Activated CD4-positive, alpha-beta memory T cell treated with anti-CD3 and anti-CD28 coated beads, Interleukin-2, amount 10 ng/mL, durations not matched to agents 7 days and 5 days (primary cell): ENCODE measurements around the gene KYNU. TPM values are rescaled to one million over a fixed set of nuclear protein-coding genes. Genes with fewer than 3 reads are reported as not detected.

ENCODE experiments used
- CTCF ChIA-PET: fragments of 350-600 bp; sonication (Branson Sonifier 250); formaldehyde crosslinking; loops from one replicate; lab custom pipeline; 2021; ENCODE audit warnings: antibody characterized with exemption, inconsistent platforms; lab: Charles Lee
- POLR2A ChIA-PET: fragments of 350-600 bp; sonication (Branson Sonifier 250); formaldehyde crosslinking; loops from one replicate; lab custom pipeline; 2021; ENCODE audit warnings: antibody characterized with exemption; lab: Charles Lee
- DNase-seq: peaks from one replicate; pipeline ENCODE4 v3.0.0-alpha.2; 2020
- H3K27ac Mint-ChIP-seq: one replicate; pipeline ENCODE4 v1.8.0; 2021; ENCODE audit warnings: mild to moderate bottlenecking, mixed read lengths
- H3K27me3 Mint-ChIP-seq: one replicate; pipeline ENCODE4 v1.8.0; 2021; ENCODE audit warnings: mixed read lengths
- H3K36me3 Mint-ChIP-seq: one replicate; pipeline ENCODE4 v1.8.0; 2021; ENCODE audit warnings: low read depth, mixed read lengths
- H3K4me1 Mint-ChIP-seq: one replicate; pipeline ENCODE4 v1.8.0; 2021; ENCODE audit warnings: mixed read lengths
- H3K4me3 Mint-ChIP-seq: one replicate; pipeline ENCODE4 v1.8.0; 2021; ENCODE audit warnings: mild to moderate bottlenecking, mixed read lengths
- H3K9me3 Mint-ChIP-seq: one replicate; pipeline ENCODE4 v1.8.0; 2021; ENCODE audit warnings: mixed read lengths
- total RNA-seq, 2 experiments: library from RNA; stranded (reverse); gene quantifications; one replicate each; pipeline ENCODE4 v1.2.3, GENCODE V29; 2021

The KYNU gene
- total RNA-seq, 2 experiments from 2014 or later: not detected

DNA sequence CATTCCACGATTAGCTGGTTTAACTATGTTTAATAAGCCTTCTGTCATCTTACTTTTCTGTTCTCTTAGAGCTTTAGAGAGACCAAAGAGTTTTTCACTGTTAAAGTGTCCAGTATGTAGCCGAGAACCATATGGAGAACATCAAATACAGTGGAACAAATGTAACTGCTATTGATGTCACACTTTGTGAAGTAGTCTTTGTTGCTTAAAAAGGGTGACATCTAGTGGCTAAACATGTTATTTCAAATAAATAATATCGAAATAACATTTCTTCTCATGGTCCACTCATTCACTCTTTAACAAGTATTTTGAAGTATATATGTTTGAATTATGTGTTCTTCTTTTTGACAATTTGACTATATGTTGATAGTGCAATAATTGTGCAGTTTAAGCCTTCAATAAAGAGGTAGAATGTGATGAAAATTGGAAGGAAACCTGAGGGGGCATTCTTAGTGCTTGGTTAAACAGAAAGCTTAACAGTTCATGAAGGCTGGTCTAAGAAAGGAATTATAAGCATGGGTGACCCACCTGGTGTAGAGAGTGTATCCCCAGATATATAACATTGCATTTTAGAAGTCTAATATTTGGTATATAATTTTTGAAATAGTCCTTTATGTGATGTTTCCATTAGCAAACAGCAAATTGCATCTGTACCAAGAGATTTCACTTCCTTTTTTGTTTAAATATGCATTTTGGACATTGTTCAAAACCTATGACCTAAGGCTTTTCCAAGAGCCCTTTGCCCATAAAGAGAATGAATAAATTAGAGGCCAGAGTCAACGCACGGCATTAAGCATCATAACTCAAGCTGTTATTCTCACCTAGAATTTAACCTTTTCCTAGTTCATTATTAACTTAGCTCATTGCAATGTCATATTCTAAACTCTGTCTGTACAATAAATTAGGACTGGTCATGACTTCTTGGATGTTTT is 112.1 kb downstream of the KYNU start:
- POLR2A ChIA-PET: no interaction called here
- Mint-ChIP-seq H3K36me3 (no peaks in the 10 kb centered on the region), H3K4me3 (no peak overlapping the region), H3K4me1 (no peaks in the 10 kb centered on the region), H3K9me3 (no peaks in the 10 kb centered on the region), H3K27ac (no peak overlapping the region), H3K27me3 (peaks cover 20% of the 10 kb centered on the region)
- DNase-seq: no peak
- CTCF ChIA-PET: interaction anchor here (0.8 to 2.9 kb wide), 8 partner anchors 10 to 944 kb away, joined by 3 to 10 read pairs (median 4); no protein-coding TSS in a partner anchor

DNA sequence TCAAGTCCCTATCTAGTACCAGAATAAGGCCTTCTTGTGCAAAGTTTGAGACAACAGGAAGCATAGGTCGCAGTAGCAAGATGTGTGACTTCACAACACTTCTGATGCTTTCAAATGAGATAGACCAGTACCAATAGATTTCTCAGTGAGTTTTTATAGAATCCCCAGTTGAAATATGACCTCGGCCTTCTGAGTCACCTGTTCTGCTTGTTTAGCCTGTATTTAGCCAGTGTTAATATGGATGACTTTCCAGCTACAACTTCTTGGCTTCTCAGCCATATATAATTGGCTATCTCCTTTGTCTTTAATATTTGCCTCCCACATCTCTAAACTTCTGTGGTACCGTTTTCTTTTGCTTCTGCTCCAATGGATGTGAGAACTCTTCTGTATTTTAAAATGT is 113.8 kb downstream of the KYNU start:
- no peak for DNase-seq
- no peak overlapping the region for H3K27ac Mint-ChIP-seq
- H3K36me3 Mint-ChIP-seq: no peaks in the 10 kb centered on the region
- H3K4me3 Mint-ChIP-seq: no peak overlapping the region
- ChIA-PET POLR2A (no interaction called here), CTCF (no interaction called here)
- peaks cover 27% of the 10 kb centered on the region for H3K27me3 Mint-ChIP-seq
- no peaks in the 10 kb centered on the region for H3K4me1 Mint-ChIP-seq
- H3K9me3 Mint-ChIP-seq: no peaks in the 10 kb centered on the region

DNA sequence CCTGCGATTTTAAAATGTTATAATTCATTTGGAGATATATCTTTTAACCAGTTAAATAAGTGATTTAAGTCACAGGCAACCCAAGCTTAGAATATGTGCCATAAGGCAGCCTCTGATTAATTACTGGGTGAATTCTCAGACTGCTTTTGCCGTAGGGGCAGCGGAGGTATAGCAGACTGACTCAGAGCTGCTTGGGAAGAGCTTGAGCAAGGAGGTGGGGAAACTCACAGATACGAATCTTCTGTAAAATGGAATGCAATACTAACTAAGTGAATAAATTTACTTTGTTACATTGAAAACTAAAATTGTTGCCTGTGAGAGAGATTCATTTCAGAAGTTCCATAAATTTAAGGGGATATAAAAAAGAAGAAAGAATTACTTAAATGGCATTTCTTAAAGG is 115.4 kb downstream of the KYNU start:
- ChIA-PET CTCF (interaction anchor here (0.8 kb wide), 1 partner anchor 16 kb away, joined by 3 read pairs; no protein-coding TSS in a partner anchor), POLR2A (no interaction called here)
- no peaks in the 10 kb centered on the region for H3K9me3 Mint-ChIP-seq
- no peaks in the 10 kb centered on the region for H3K4me1 Mint-ChIP-seq
- H3K27ac Mint-ChIP-seq: no peak overlapping the region
- peaks cover 33% of the 10 kb centered on the region for H3K27me3 Mint-ChIP-seq
- H3K36me3 Mint-ChIP-seq: no peaks in the 10 kb centered on the region
- no peak for DNase-seq
- no peak overlapping the region for H3K4me3 Mint-ChIP-seq

DNA sequence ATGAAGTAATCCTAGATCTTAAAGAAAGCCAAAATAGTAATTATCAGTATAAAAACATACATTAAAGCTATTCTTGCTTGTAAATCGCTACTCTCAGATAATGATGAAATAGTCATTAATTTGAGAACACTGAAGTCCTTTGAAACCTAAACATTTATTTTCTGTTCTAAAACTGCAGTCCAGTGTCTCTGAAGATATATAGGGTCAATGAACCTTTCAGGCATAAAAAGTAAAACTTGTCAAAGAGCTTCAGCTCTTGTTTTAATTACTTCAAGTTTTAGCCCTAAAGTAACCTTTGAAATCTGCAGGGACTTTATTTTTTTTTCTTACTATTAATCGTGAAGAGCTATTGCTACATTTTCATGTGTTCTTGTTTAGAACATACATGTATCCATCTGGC is 116.3 kb downstream of the KYNU start:
- Mint-ChIP-seq H3K4me3 (no peak overlapping the region), H3K27me3 (peaks cover 37% of the 10 kb centered on the region), H3K9me3 (no peaks in the 10 kb centered on the region), H3K4me1 (no peaks in the 10 kb centered on the region), H3K36me3 (no peaks in the 10 kb centered on the region), H3K27ac (no peak overlapping the region)
- DNase-seq: no peak
- ChIA-PET POLR2A (no interaction called here), CTCF (interaction anchor here (1.7 kb wide), 1 partner anchor 14 kb away, joined by 4 read pairs; no protein-coding TSS in a partner anchor)

DNA sequence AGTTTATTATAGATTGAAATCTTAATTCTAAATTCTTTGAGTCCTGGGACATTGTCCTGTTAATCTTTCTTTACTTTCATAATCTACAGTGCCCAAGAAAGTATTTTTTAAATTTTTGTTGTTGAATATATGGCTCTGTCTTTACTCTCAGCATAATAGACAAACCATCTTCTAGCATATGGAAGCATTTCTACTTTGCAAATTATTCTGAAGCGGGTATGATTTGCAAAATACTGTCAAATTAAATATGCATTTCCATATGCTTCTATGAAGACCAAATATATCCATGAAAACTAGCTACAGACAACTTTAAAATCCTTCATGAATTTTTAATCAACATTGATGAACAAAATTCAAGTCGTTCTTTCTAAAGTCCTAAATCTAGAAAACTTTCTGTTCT is 117.2 kb downstream of the KYNU start:
- Mint-ChIP-seq H3K4me3 (no peak overlapping the region), H3K27me3 (peaks cover 40% of the 10 kb centered on the region), H3K9me3 (no peaks in the 10 kb centered on the region), H3K27ac (no peak overlapping the region), H3K4me1 (no peaks in the 10 kb centered on the region), H3K36me3 (no peaks in the 10 kb centered on the region)
- ChIA-PET CTCF (interaction anchor here (1.7 kb wide), 1 partner anchor 15 kb away, joined by 4 read pairs; no protein-coding TSS in a partner anchor), POLR2A (no interaction called here)
- no peak for DNase-seq

DNA sequence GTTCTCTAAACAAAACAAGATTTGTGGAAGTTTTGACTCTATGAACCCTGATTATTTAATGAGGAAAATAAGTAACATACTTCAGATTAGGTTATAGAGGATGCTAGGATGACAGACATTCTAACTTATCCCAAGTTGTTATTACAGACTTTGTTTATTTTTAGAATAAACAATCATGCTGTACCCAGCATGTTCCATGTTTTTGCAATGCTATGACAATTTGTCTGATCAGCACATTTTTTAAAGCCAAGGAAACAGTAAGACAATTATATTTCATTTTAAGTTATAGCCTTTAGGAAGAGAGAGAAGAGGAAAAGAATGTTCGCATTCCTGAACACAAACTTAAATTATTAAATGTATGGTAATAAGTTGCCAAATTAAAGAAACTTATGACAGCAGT is 119.8 kb downstream of the KYNU start:
- H3K27ac Mint-ChIP-seq: no peak overlapping the region
- H3K36me3 Mint-ChIP-seq: no peaks in the 10 kb centered on the region
- CTCF ChIA-PET: no interaction called here
- H3K9me3 Mint-ChIP-seq: no peaks in the 10 kb centered on the region
- POLR2A ChIA-PET: interaction anchor here (0.6 kb wide), 1 partner anchor 39 kb away, joined by 3 read pairs; no protein-coding TSS in a partner anchor
- no peaks in the 10 kb centered on the region for H3K4me1 Mint-ChIP-seq
- no peak overlapping the region for H3K4me3 Mint-ChIP-seq
- peaks cover 40% of the 10 kb centered on the region for H3K27me3 Mint-ChIP-seq
- no peak for DNase-seq

DNA sequence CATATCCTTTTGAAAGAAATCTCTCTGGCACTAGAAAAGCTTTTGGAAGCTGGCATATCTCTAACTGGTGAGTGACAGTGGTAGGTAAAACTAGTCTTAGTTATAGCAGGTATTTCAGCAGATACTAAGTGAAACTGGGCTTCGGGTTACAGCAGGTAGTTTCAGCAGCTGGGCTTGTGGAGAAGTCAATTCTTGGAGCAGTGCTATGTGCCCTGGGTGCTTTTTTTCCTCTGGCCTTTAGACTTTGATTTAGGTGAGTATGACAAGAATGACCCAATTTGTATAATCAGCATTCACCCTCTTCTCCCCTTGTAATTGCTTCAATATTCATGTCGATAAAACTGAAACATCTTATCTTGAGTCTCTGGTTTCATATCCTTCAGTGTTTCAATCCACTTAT is 123.1 kb downstream of the KYNU start:
- H3K9me3 Mint-ChIP-seq: no peaks in the 10 kb centered on the region
- H3K27me3 Mint-ChIP-seq: peaks cover 36% of the 10 kb centered on the region
- H3K4me3 Mint-ChIP-seq: no peak overlapping the region
- no peaks in the 10 kb centered on the region for H3K36me3 Mint-ChIP-seq
- POLR2A ChIA-PET: no interaction called here
- H3K27ac Mint-ChIP-seq: no peak overlapping the region
- no peaks in the 10 kb centered on the region for H3K4me1 Mint-ChIP-seq
- CTCF ChIA-PET: no interaction called here
- no peak for DNase-seq

DNA sequence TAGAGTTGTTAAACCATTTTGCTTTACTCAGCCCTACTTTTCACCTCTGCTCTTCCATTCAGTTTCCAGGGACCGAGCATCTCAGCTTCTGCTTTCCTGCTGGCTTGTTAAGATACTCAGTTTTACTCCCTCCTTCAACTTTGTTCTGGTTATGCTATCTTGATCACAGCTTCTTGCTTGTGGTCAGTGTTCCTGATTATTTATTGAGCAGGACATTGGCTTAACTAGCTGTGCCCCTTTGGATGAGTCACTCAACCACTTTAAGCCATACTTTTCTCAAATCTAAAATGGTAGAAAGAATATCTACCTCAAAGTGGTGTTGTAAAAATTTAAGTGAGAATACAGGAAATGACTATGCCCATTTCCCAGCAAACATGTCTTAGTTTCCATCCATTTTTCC is 124.0 kb downstream of the KYNU start:
- Mint-ChIP-seq H3K9me3 (peaks cover 3% of the 10 kb centered on the region), H3K36me3 (no peaks in the 10 kb centered on the region), H3K27ac (no peak overlapping the region), H3K4me3 (no peak overlapping the region), H3K4me1 (no peaks in the 10 kb centered on the region), H3K27me3 (peaks cover 31% of the 10 kb centered on the region)
- no peak for DNase-seq
- ChIA-PET POLR2A (no interaction called here), CTCF (interaction anchor here (0.8 to 1.3 kb wide), 2 partner anchors 12 to 13 kb away, joined by 3 read pairs; no protein-coding TSS in a partner anchor)

DNA sequence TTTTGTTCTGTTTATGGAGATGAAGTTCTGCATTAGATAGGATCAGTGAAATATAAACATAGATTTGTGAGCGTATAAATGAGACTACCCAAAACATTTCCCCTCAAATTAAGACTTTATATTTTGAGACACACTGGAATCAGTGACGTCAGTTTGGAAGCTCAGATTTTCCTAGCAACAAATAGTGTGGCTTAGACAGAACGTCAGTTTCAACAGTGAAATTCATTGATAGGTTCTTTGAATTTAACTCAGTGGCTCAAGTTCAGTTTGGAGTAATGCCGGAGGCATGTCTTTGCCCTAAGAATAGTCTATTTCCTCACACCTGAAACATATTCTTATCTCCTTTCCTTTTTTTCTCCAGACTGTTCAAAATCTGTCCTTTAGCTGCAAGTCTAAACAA is 138.2 kb downstream of the KYNU start:
- H3K27me3 Mint-ChIP-seq: peaks cover 28% of the 10 kb centered on the region
- H3K27ac Mint-ChIP-seq: no peak overlapping the region
- no peaks in the 10 kb centered on the region for H3K36me3 Mint-ChIP-seq
- no peak overlapping the region for H3K4me3 Mint-ChIP-seq
- no peaks in the 10 kb centered on the region for H3K9me3 Mint-ChIP-seq
- CTCF ChIA-PET: no interaction called here
- no peak for DNase-seq
- POLR2A ChIA-PET: no interaction called here
- H3K4me1 Mint-ChIP-seq: no peaks in the 10 kb centered on the region

DNA sequence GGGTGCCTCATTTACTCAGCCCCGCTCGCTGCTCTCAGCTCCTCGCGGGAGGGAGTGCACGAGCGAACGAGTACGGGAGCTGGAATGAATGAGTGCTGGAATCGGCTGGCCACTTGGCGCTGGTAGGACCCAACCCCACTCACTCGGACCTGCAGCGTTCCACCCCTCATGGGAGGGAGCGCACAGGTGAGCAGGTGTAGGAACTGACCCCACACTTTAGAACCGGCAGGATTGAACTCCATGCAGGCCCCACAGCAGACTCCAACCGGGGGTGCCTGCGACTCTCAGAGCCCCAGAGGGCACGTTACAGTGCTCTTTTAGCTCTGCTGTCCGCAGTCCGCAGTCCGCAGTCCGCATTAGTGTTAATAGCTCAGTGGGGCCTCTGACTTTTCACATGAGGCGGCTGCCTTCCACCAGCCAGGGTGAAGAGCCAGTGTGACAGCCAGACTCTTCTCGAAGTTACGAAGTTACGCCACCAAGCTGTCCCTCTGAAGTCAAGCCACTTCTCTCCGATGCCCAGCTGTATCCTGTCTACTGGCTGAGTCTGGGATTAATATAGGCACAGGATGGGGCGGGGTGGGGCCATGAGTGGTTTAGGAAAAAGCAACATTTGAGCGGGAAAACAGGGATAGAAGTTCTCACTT is 149.1 kb downstream of the KYNU start:
- Mint-ChIP-seq H3K4me1 (peaks cover 8% of the 10 kb centered on the region), H3K27ac (no peak overlapping the region), H3K36me3 (no peaks in the 10 kb centered on the region), H3K9me3 (no peaks in the 10 kb centered on the region), H3K4me3 (no peak overlapping the region), H3K27me3 (peaks cover 20% of the 10 kb centered on the region)
- CTCF ChIA-PET: no interaction called here
- no peak for DNase-seq
- POLR2A ChIA-PET: no interaction called here

DNA sequence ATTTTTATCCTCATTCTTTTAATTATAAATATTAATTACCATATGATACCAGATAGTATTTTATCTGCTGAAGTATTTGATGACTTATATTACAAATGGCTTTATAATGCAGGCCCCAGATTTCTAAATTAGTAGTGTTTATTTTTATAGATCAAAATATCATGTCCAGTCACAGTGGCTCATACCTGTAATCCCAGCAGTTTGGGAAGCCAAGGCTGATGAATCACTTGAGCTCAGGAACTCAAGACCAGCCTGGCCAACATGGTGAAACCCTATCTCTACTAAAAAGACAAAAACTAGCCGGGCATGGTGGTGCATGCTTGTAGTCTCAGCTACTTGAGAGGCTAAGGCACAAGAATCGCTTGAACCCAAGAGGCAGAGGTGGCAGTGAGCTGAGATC is 151.7 kb downstream of the KYNU start:
- ChIA-PET POLR2A (no interaction called here), CTCF (no interaction called here)
- no peak overlapping the region for H3K27ac Mint-ChIP-seq
- H3K36me3 Mint-ChIP-seq: no peaks in the 10 kb centered on the region
- H3K27me3 Mint-ChIP-seq: peaks cover 10% of the 10 kb centered on the region
- no peaks in the 10 kb centered on the region for H3K9me3 Mint-ChIP-seq
- no peak for DNase-seq
- no peak overlapping the region for H3K4me3 Mint-ChIP-seq
- H3K4me1 Mint-ChIP-seq: peaks cover 8% of the 10 kb centered on the region

DNA sequence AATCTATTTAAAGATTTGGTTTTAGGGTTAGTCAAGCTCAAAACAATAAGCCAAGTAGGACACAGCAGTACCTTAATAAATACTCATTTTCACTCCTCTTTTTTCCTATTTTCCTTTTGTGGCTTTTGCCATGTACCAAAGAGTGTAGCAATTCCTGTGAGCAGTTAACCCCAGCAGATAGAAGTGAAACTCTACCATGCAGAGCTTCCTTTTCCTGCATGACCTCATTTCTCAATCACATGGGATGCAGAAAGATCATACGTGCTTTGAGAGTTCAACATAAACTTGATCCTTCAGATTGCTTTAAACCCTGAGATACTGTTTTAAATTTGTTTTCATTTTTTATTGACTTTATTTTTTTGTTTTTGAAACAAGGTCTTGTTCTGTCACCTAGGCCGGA is 152.7 kb downstream of the KYNU start:
- H3K4me1 Mint-ChIP-seq: peaks cover 8% of the 10 kb centered on the region
- DNase-seq: no peak
- no peaks in the 10 kb centered on the region for H3K36me3 Mint-ChIP-seq
- POLR2A ChIA-PET: no interaction called here
- CTCF ChIA-PET: no interaction called here
- H3K27me3 Mint-ChIP-seq: peaks cover 3% of the 10 kb centered on the region
- H3K9me3 Mint-ChIP-seq: no peaks in the 10 kb centered on the region
- no peak overlapping the region for H3K4me3 Mint-ChIP-seq
- no peak overlapping the region for H3K27ac Mint-ChIP-seq
